Measurements from ENCODE around the gene ERBB4.

Gene ERBB4

DNA sequence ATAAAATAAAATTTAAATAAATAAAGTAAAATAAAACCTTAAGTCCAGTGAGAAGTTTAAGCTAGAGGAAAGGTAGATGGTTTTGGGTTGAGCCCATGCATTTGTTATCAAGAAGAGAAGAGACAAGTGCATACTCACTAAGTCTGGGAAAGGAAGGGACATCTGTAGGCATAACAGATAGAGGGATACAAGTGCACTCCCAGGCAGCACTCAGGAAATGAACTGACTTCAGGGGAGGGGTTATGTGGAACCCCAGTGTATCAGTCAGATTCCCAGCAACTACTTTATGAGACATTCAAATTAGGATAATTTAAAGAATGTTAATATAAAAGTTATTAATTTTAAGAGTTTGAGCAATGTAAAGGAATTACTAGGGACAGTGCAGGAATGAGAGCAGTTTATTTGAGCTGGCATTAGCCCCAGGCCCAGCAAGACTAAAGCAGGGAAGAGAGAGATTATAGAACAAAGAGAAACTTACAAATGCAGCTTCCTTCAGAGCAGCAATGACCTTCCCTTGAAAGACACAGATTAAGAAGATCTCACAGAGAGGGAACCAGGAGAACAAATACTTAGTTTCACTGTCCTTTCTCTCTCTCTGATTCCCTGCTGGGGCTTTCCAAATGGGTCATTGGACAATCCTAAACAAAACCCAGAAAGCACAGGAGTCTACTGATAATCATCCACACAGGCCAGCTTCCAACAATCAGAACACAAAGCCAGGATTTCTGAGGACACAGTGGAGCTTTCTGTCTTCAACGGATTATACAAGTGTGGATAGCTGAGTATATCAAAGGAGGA is 109.7 kb downstream of the ERBB4 start:
- no peaks in the 10 kb centered on the region for H3K9me3 Mint-ChIP-seq
- no peaks in the 10 kb centered on the region for H3K4me1 Mint-ChIP-seq (ENCODE audit: low read depth)
- DNase-seq (ENCODE audit: low spot score): no peak
- H3K27me3 Mint-ChIP-seq (ENCODE audit: low read depth): no peaks in the 10 kb centered on the region
- H3K4me3 Mint-ChIP-seq: no peak overlapping the region
- H3K27ac Mint-ChIP-seq: no peak overlapping the region
- H3K36me3 Mint-ChIP-seq (ENCODE audit: low read depth): no peaks in the 10 kb centered on the region

DNA sequence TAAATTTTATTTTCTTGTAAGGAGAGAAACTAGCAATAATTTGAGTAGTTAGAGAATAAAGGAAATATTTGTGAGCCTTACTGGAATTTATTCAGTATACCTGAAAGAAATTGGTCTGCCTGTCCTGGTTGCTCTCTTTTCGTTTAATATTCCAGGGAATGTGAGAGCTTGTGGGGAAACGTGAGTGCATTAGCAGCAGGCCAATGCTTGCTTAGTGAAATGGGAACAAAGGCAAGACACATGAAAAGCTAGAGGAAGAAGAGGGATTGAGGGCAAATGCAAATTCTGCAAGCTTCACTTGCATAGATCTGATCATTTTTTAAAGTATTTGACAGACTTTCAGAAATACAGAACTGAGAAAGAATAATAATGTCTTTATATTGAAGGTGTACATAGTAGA is 111.0 kb downstream of the ERBB4 start:
- Mint-ChIP-seq H3K27ac (no peak overlapping the region), H3K9me3 (no peaks in the 10 kb centered on the region), H3K36me3 (ENCODE audit: low read depth) (no peaks in the 10 kb centered on the region), H3K4me3 (no peak overlapping the region), H3K27me3 (ENCODE audit: low read depth) (no peaks in the 10 kb centered on the region), H3K4me1 (ENCODE audit: low read depth) (no peaks in the 10 kb centered on the region)
- no peak for DNase-seq (ENCODE audit: low spot score)

DNA sequence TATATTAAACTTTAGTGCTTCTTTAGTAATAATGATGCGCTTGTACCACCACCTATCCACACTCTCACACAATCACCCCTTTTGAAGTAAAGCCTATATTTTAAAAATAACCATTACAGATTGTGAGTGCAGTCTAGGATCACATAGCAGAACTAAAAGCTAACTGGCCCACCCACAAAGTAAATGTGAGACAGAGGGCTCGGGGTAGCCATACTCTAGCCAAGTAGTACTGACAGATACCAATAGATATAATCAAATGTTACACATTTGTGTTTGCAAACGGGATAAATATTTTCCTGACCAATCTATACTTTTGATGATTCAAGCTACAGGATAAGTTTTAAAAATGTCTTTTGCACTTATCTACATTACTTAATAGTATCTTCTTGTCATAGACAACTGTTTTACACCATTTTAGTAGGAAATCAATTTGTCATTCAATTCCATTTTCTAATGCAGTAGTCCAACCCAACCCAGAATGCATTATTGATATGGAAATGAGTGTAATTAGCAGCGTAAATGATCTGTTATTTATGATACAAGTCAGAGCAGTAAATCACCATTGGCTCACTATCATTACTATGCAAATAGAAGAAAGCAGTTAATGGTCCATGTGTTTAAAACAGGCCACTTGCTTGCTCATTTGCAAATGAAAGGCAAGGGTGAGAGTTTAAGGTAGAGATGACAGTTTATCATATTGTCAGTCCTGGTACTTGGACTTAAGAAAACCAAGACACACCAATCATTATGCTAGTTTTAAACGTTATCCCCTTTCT is 111.8 kb downstream of the ERBB4 start:
- Mint-ChIP-seq H3K4me3 (no peak overlapping the region), H3K9me3 (no peaks in the 10 kb centered on the region), H3K27ac (no peak overlapping the region), H3K27me3 (ENCODE audit: low read depth) (no peaks in the 10 kb centered on the region), H3K36me3 (ENCODE audit: low read depth) (no peaks in the 10 kb centered on the region), H3K4me1 (ENCODE audit: low read depth) (no peaks in the 10 kb centered on the region)
- DNase-seq (ENCODE audit: low spot score): no peak

DNA sequence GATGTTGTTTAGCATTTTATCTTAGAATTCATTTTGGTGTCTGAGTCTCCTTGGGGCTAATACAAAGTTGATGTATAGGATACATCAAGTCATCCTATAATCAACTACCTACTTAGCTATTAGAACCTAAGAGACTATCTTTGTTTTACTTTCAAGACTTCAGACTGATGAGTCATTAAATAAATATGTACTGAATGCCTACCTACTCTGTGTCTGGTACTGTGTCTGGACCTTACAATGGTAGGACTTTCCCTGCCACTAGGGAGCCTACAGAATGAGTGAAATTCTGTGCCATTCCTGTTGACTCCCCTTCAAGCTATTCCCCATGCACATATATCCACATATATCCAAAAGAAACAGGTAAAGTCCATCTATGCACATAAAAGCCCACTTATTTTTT is 114.5 kb downstream of the ERBB4 start:
- no peak for DNase-seq (ENCODE audit: low spot score)
- Mint-ChIP-seq H3K9me3 (no peaks in the 10 kb centered on the region), H3K4me1 (ENCODE audit: low read depth) (no peaks in the 10 kb centered on the region), H3K27me3 (ENCODE audit: low read depth) (no peaks in the 10 kb centered on the region), H3K36me3 (ENCODE audit: low read depth) (no peaks in the 10 kb centered on the region), H3K27ac (no peak overlapping the region), H3K4me3 (no peak overlapping the region)

DNA sequence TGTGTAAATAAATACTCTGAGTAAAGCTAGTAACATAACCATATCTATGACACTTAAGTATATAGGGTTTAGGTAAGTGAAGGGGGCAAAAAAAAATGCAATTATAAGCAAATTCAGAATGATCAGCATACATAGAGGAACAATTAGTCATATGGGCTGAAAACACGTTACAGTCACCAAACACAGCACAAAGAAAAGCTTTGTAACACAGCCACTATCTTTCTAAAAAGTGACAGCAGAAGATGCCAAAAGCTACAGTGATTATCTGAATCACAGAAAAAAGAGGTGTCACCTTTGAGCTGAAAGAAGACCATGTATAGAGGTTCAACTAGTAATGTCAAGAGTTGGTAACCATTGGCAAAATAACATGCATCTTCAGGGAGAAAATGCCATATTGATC is 115.5 kb downstream of the ERBB4 start:
- Mint-ChIP-seq H3K4me3 (no peak overlapping the region), H3K9me3 (no peaks in the 10 kb centered on the region), H3K27ac (no peak overlapping the region), H3K27me3 (ENCODE audit: low read depth) (no peaks in the 10 kb centered on the region), H3K4me1 (ENCODE audit: low read depth) (no peaks in the 10 kb centered on the region), H3K36me3 (ENCODE audit: low read depth) (no peaks in the 10 kb centered on the region)
- no peak for DNase-seq (ENCODE audit: low spot score)

DNA sequence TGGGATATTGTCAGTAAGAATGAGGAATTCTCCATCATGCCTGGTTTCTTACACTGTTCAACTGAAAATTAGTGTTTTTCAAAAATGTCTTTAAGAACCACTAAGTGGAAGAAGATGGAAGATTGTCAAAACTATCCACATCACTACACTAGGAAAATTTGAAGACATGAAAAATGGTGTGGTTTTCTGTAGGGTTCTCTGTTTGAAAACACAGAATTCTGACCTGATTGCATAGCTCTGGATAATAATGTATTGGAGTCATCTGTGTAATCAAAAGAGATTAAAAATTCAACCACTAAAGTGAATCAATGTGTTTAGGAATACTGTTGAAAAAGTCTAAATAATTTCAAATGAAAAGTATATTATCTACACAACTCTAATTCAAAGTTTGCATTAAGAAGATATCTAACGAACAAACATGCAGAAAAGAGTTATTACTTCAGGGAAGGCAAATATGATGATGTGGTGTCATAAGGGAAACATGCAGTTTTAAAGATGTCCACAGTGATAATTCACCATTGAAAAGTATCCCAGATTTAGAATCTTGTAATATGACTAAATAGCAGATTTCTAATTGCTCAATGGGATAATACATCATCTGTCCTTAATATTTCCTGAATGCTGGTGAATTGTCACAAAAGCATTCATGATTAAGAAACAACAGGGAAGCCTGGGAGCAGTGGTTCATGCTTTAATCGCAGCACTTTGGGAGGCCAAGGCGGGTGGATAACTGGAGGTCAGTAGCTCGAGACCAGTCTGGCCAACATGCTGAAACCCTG is 116.9 kb downstream of the ERBB4 start:
- no peak for DNase-seq (ENCODE audit: low spot score)
- Mint-ChIP-seq H3K4me1 (ENCODE audit: low read depth) (no peaks in the 10 kb centered on the region), H3K36me3 (ENCODE audit: low read depth) (no peaks in the 10 kb centered on the region), H3K4me3 (no peak overlapping the region), H3K27ac (no peak overlapping the region), H3K27me3 (ENCODE audit: low read depth) (no peaks in the 10 kb centered on the region), H3K9me3 (no peaks in the 10 kb centered on the region)

DNA sequence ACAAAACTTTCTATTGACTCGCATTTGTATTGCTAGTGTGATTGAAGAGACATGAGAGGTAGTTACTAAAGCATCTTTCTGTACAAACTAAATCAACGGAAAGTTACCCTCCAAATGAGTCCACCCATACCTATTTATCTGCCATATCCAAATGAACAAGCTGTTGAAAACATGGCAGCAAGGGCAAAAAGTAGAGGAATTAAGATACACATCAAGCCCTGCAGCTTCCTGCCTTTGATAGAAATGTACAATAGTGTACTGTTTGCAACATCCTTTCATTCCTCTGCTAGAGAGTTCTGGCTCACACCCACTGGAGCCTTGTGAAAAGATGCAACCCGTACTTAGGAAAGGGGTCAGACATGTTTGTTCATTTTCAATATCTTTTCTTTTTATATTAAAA is 122.5 kb downstream of the ERBB4 start:
- H3K4me3 Mint-ChIP-seq: no peak overlapping the region
- H3K9me3 Mint-ChIP-seq: no peaks in the 10 kb centered on the region
- H3K27ac Mint-ChIP-seq: no peak overlapping the region
- no peaks in the 10 kb centered on the region for H3K4me1 Mint-ChIP-seq (ENCODE audit: low read depth)
- no peak for DNase-seq (ENCODE audit: low spot score)
- no peaks in the 10 kb centered on the region for H3K36me3 Mint-ChIP-seq (ENCODE audit: low read depth)
- no peaks in the 10 kb centered on the region for H3K27me3 Mint-ChIP-seq (ENCODE audit: low read depth)

DNA sequence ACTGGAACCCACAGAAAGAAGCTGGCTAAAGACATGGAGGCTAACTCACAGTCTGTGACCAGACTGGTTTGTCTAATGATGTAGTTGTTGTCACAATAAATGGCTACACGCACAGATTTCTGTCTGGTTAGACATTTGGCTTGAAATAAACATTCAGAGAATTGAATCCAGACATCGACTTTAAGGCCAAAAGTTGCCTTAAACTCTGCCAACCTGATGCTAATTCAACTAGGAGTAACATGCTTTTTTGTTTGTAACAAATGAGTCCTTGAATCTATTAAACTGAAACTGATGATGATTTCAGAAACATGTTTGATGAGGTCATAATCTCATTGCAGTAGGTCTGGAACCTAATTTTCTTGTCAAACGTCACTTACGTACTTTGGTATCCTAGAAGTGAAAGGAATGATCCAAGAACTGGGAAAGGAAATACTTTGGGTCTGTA is 123.8 kb downstream of the ERBB4 start:
- H3K9me3 Mint-ChIP-seq: no peaks in the 10 kb centered on the region
- H3K4me3 Mint-ChIP-seq: no peak overlapping the region
- no peak overlapping the region for H3K27ac Mint-ChIP-seq
- H3K36me3 Mint-ChIP-seq (ENCODE audit: low read depth): no peaks in the 10 kb centered on the region
- H3K4me1 Mint-ChIP-seq (ENCODE audit: low read depth): no peaks in the 10 kb centered on the region
- DNase-seq (ENCODE audit: low spot score): no peak
- H3K27me3 Mint-ChIP-seq (ENCODE audit: low read depth): no peaks in the 10 kb centered on the region

DNA sequence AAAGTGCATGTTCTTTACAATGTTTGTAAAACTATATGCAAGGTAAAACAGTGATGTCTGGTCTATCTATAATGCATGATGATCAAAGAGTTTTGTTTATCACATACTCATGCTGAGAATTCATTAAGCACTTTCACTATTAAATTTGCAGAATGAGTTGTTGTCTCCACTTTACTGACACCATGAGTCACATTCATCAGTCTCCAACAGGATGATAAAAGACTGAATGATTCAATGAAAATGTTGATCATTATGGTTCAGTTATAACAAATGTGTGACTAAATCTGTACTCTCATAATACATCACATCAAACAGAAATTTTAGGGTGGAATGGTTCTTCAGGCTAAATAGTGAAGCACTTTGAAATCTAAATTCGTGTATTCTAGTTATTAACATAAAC is 129.0 kb downstream of the ERBB4 start:
- no peak overlapping the region for H3K4me3 Mint-ChIP-seq
- no peaks in the 10 kb centered on the region for H3K4me1 Mint-ChIP-seq (ENCODE audit: low read depth)
- no peaks in the 10 kb centered on the region for H3K9me3 Mint-ChIP-seq
- H3K27me3 Mint-ChIP-seq (ENCODE audit: low read depth): no peaks in the 10 kb centered on the region
- DNase-seq (ENCODE audit: low spot score): no peak
- no peak overlapping the region for H3K27ac Mint-ChIP-seq
- H3K36me3 Mint-ChIP-seq (ENCODE audit: low read depth): no peaks in the 10 kb centered on the region

DNA sequence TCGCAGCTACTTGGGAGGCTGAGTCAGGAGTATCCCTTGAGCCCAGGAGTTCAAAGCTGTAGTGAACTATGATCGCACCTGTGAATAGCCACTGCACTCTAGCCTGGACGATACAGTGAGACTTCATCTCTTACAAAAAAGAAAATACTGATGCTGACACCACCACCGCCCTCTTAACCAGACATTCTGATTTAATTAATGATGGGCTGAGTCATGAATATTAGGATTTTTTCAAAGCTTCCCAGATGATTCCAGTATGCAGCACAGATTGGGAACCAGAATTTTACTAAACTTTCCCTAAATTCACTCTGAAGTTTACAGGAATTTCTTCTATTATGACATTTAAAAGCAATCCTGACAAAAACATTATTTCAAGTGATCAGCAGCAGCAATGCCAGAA is 130.1 kb downstream of the ERBB4 start:
- no peak for DNase-seq (ENCODE audit: low spot score)
- H3K27me3 Mint-ChIP-seq (ENCODE audit: low read depth): no peaks in the 10 kb centered on the region
- no peak overlapping the region for H3K27ac Mint-ChIP-seq
- no peak overlapping the region for H3K4me3 Mint-ChIP-seq
- no peaks in the 10 kb centered on the region for H3K36me3 Mint-ChIP-seq (ENCODE audit: low read depth)
- no peaks in the 10 kb centered on the region for H3K9me3 Mint-ChIP-seq
- no peaks in the 10 kb centered on the region for H3K4me1 Mint-ChIP-seq (ENCODE audit: low read depth)

DNA sequence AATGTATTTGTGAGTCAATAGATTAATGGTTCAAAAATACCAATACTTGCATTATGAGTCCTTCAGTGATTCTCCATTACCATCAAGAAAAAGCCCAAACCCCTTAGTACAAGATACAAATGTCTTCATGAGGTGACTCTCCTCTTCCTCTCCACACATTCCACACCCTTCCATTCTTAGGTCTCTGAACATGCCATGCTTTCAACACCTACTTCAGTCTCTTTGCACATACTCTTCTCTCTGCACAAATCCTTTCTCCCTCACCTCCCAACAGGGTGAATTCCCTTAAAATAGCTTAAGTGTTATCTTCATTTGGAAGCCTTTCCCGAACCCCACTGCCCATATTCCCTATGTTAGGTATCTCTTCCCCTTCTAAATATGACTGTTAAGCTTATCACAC is 131.9 kb downstream of the ERBB4 start:
- DNase-seq (ENCODE audit: low spot score): no peak
- Mint-ChIP-seq H3K27me3 (ENCODE audit: low read depth) (no peaks in the 10 kb centered on the region), H3K4me1 (ENCODE audit: low read depth) (no peaks in the 10 kb centered on the region), H3K27ac (no peak overlapping the region), H3K4me3 (no peak overlapping the region), H3K9me3 (no peaks in the 10 kb centered on the region), H3K36me3 (ENCODE audit: low read depth) (no peaks in the 10 kb centered on the region)

DNA sequence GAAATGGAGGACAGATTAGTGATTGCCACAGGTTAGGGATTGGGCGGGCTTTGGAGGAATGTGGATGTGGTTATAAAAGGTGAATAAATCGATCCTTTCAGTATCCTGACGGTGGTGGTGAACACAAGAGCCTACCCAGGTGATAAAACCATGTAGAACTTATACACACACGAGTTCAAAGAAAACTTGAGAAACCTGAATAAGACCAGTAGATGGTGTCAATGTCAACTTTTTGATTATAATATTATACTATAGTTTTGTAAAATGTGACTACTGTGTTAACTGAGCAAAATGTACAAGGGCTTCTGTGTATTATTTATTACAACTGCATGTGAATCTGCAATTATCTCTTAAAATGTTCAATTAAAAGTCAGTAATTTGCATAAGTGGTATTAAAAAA is 136.3 kb downstream of the ERBB4 start:
- Mint-ChIP-seq H3K36me3 (ENCODE audit: low read depth) (no peaks in the 10 kb centered on the region), H3K27ac (no peak overlapping the region), H3K4me1 (ENCODE audit: low read depth) (no peaks in the 10 kb centered on the region), H3K27me3 (ENCODE audit: low read depth) (no peaks in the 10 kb centered on the region), H3K9me3 (no peaks in the 10 kb centered on the region), H3K4me3 (no peak overlapping the region)
- no peak for DNase-seq (ENCODE audit: low spot score)

DNA sequence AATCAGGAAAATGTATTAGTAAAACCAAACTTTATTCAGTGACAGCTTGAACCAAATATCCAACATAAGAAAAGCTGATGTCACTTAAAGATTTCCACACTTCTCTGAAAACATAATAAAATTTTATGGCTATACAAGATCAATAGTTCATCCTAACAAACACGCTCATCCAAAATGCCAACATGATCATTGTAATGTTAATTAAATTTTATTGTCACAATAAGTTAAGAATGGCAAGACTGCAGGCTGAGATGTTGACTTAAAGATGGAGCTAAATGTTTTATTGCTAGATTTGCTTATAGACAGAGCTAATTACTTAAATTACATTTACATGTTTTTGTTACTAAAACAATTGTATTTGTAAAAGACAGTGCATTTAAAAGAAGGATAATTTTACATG is 140.3 kb downstream of the ERBB4 start:
- no peaks in the 10 kb centered on the region for H3K36me3 Mint-ChIP-seq (ENCODE audit: low read depth)
- no peak overlapping the region for H3K27ac Mint-ChIP-seq
- H3K9me3 Mint-ChIP-seq: no peaks in the 10 kb centered on the region
- no peak overlapping the region for H3K4me3 Mint-ChIP-seq
- DNase-seq (ENCODE audit: low spot score): no peak
- H3K4me1 Mint-ChIP-seq (ENCODE audit: low read depth): no peaks in the 10 kb centered on the region
- H3K27me3 Mint-ChIP-seq (ENCODE audit: low read depth): no peaks in the 10 kb centered on the region

DNA sequence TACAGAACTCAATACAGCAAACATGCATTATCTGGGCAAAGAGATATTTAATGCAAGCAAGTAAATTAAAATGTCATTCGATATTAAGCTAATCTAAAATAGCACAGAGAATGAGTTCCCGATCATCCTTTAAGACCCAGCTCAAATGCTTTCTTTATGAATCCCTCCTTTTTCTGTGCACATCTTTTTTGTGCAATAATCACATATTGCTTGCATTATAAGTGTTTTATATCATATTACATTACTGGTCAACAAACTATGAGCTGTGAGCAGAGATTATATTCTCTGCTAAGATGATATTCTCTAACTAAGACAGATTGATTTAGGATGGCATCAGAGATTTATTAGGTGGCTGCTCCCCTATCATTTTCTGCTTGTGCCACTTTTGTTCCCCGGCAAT is 146.1 kb downstream of the ERBB4 start:
- Mint-ChIP-seq H3K36me3 (ENCODE audit: low read depth) (no peaks in the 10 kb centered on the region), H3K9me3 (no peaks in the 10 kb centered on the region), H3K4me1 (ENCODE audit: low read depth) (no peaks in the 10 kb centered on the region), H3K27me3 (ENCODE audit: low read depth) (no peaks in the 10 kb centered on the region), H3K27ac (no peak overlapping the region), H3K4me3 (no peak overlapping the region)
- no peak for DNase-seq (ENCODE audit: low spot score)
